ENCODE measurements around the gene SLC17A2. TPM values are rescaled to one million over a fixed set of nuclear protein-coding genes. Genes with fewer than 3 reads are reported as not detected.

The SLC17A2 gene
- polyA plus RNA-seq, 3 donors: 0.43 to 1.0 (median 0.74) TPM

DNA sequence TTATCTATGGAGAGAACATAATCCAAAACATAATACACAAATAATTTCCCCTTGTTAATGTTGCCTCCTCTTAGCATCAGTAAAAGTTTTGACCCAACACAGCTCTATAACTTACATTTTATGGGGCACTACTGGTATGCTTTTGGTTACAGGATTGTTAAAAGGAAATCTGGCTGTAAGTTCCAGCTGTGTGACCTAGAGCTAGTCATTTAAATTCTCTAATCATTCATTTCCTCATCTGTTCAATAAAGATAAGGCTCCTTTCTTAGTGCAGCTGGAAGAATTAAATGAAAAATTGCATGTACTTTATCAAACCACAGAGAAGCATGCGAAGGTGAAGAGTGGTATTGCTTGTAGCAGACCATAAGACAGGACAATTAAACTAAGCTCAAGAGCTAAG lies 4.6 kb downstream of the SLC17A2 start:
- DNase-seq: no peak

DNA sequence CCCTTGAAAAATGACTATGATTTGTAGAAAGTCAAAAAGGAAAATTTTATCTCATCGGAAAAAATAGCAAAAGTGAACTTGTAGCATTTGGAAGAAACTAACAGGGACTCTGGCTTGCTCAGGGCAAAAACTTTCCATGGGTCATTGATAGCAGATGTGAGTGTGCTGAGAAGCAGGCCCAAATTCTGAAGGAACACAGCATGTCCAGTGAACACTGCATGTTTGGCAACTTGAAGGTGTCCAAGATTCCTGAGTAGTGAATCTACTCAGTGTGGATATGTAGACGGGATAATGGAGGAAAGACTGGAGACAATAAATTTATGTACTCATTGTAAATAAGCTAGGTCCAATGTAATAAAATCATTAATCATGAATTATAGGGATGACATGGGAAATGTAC lies 8.2 kb downstream of the SLC17A2 start:
- DNase-seq: no peak

DNA sequence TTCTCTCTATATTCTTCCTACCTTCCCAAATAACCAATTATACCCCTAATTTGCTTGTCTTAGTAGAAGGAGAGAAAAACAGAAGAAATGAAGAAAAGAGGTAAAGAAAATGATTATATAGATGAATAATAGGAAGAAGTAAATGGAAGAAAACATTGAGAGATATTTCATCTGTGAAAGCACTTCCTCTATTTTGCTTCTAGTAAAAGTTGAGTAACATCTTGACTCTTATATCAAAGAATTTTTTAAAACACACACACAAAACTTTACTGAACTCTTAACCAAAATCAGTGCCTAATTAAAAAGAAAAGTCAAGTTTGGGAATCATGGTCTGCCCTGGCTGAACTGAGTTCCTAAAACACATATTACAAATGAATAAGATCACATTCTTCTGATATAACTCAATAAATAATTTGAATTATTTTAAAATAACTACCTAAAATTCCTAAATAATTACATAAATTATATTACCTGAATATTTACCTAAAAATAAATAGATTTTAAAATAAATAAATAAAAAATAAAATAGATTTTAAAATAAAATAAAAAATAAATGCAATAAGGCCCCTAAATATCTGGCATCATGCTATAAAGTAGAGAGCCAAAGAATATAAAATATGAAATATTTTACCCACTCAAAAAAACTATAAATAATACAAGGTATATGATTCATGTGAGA lies 8.8 kb downstream of the SLC17A2 start:
- DNase-seq: no peak

DNA sequence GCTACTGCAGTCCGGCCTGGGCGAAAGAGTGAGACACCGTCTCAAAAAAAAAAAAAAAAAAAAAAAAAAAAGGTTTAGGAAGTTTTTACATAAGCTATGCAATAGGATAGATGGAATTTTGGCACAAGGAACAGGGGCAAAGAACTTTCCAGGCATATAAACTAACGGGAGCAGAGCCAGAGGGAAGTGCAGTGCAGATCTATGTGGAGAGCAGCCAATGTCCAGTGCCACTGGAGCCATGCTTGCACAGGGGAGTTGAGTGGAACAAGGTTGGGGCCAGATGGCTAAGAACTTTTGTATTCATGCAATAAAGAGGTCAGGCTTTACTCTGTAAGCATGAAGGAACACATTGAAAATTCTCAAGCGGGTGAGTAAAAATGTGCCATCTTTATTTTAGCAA lies 10.8 kb downstream of the SLC17A2 start:
- no peak for DNase-seq

DNA sequence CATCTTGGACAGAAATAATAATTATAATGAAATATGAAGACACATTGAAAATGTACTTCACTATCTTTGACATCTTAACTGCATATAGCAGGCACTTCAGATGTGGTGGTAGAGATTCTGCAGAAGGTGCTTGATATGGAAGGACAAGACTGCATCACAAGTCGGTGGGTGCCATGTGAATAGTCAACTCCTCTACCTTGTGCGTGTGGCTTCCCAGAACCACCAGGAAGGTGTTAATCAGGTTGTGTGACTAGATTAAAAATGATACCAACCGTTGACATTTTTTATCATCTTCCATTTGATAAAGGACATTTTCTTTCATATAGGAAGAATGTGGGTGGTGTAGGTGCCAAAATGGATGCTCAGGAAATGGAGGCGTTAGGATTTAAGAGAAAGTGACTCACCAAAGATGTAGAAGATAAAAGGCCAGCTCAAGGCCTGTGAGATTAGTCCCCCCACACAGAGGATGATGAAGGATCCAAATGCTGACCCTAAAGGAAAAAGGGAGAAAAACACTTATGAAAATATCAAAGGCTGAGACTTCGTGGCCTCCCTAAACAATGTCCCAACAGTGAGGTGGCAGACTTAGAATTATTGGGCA lies 12.3 kb downstream of the SLC17A2 start:
- DNase-seq: no peak

DNA sequence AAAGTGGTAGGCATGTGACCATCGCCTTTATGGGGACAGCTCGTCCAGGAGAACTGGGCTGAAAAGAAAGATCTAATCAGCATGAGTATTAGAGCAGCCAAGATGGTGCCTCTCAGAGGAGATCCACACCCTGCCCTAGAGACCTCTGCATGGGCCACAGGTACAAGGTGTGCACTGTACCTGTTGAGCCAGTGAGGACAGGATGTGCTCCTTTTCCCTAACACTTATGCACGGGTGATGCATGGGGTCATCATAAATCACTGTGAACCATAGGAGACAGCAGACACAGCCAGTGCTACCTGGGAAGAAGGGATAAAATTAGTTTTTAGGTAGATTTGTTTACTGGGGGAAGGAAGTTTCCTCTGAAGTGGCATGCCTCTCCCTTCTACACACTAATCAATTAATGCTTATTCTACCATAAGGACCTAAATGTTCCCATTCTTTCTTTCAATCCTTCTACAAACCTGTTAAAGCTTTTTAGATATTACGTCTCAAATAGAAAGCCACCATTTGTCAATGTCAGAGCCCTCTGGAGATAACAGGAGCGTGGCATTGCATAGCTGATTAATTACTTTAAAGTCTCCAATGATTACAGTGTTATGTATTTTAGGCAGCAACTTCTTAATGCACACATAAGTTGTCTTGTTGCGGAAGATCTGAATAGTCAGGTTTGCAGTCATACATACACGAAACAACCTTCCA lies 13.6 kb downstream of the SLC17A2 start:
- no peak for DNase-seq

DNA sequence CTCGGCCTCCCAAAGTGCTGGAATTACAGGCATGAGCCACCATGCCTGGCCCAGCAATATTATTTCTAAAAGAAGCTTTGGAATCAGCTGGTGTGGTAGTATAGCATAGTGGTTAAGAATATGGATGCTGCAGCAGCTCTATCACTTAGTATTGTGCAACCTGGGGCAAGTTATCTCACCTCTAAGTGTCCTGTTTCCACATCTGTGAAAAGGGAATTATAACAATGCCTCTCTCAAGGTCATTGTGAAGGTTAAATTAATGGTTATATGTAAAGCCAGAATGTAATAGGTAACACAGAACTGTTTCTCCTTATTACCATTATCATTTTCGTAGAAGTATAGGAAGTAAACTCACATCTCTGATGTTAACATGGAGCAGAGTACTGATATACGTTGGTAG lies 14.2 kb downstream of the SLC17A2 start:
- DNase-seq: no peak

DNA sequence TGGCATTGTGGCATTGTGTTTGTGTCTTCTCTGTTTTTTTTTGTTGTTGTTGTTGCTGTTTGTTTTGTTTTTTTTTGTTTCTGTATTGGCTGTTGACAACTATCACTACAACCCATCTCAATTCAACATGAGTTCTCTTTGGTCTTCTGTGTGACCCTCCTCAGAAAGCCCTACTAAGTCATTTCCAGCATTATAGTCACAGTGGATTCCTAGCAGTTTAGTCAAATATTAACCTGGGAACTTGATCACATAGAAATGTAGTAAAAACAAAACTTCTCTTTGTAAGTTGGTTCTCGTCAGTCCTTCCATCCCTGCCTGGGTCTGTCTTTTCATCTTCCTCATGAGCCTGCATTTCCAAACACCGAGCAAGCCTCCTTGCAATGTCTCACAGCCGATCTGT lies 16.8 kb downstream of the SLC17A2 start:
- DNase-seq: no peak

DNA sequence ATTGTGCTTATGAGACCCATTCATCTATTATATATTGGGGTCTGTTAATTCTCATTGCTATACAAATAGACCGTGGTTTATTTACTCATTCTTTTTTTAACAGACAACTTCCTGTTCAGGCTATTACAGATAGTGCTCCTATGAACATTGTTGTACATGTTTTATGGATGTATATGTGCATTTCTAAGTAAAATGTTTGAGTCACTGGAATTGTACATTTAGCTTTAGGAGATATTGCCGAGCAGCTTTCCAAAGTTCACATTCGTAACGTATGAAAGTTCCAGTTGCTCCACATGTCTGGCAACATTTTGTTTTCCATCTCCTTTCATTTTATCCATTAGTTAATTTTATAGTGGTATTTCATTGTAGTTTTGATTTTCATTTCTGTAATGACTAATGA lies 19.1 kb downstream of the SLC17A2 start:
- no peak for DNase-seq

DNA sequence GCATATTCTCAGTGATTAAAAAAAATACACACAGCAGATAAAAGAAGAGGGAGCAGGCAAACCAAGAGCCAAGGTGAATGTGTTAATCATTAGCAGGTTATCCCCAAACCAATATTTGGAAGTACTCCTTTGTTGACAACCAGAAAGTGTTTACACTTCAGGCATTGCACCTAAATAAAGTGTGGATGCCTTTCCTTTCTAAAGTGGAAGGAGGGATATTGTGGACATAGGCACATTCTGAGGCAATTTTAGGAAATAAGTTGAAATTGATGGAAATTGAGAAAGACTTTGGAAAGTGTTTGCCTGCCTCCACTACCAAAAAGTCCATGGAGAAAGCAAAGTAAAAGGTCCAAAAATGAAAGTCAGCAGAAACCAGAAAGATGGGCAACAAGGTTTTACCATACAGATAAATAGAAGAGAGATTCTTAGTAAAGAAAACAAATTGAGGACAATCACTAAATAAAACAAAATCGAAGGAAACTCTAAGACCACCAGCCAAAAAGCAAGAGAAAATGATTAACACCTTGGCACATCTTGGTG lies 22.9 kb downstream of the SLC17A2 start:
- DNase-seq: no peak

DNA sequence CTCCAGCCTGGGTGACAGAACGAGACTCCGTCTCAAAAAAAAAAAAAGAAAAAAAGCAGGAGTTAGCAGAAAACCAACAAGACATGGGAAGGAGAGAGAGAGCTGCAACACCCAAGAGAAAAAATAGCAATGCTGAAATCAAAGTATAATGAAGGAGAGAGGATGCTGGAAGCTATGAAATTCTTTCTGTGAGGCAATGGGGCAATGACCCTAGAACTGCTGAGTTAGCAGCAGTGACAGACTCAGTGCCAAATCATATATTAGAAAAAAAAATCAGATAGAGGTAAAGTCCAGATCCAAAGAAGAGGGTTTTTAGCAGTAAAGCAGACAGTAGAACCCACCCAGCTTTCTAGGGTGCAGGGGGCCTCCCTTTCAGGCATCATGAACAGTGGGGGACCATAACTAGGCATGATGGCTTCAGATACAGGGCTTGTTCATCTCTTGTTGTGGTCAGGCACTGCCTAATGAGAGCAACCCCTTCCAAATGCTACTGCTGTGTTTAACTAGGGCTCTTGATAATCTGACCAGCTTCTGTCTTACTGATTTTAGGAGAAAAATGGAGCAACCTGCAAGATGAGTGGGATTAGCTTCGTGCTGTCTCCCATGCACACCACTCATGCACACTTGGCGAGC lies 26.9 kb downstream of the SLC17A2 start:
- no peak for DNase-seq

DNA sequence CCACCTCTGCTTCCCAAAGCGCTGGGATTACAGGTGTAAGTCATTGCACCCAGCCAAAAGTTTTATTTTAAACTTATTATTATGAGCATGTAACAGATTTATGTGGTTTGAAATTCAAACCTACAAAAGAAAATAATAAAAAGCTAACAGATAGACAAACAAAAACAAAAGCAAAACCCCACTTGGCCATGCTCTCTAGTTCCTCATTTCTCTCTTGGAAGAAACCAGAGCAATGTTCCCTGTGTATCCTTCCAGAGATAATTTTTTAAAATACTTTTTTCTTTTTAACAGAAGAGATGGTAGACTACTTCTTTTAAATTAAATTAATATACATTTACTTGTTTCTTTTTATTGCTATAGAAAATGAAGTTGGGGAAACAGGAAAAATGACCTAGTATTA lies 28.4 kb downstream of the SLC17A2 start:
- no peak for DNase-seq

DNA sequence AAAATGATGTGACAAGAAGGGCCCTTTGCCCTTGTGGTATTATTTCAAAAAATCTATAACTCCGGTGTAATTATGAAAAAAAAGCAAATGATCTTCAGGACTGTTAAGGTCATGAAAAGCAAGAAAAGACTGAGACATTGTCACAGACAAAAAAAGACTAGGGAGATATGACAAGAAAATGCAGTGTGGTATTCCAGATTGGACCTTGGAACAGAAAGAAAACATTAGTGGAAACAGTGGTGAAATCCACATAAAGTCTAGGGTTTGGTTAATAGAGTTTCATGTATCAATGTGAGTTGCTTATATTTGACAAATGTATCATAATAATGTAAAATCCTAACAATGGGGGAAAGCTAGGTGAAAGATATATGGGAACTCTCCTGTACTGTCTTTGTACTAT lies 29.6 kb downstream of the SLC17A2 start:
- DNase-seq: no peak

DNA sequence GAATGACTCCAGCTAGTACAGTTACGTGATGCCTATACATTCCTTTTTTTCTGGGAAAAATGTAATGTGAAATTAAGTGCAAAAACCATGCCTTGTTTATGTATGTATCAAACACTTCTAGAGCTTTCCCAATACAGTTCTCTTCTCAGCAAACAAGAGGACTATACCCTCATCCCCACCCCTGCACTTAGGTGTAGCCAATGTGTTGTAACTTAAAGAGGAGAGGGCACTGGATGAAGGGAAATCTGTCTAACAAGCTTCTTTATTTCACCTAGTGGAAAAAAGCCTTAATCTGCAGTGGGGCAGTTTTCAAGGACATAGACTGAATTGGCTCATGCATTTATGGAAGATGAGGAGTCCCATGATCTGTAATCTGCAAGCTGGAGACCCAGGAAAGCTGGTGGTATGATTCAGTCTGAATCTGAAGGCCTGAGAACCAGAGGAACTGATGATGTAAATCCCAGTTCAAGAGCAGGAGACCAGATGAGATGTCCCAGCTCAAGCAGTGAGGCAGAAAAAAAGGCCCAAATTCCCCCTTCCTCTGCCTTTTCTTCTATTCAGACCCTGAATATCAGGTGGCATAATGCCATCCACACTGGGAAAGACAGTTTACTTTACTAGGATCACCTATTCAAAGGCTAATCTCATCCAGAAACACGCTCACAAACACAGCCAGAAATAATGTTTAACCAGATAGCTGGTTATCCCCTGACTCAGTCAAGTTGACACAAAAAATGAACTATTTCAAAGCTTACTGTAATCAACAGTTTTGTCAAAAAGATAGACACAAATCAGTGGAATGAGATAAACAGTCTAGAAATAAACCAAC lies 30.7 kb downstream of the SLC17A2 start:
- DNase-seq: no peak

DNA sequence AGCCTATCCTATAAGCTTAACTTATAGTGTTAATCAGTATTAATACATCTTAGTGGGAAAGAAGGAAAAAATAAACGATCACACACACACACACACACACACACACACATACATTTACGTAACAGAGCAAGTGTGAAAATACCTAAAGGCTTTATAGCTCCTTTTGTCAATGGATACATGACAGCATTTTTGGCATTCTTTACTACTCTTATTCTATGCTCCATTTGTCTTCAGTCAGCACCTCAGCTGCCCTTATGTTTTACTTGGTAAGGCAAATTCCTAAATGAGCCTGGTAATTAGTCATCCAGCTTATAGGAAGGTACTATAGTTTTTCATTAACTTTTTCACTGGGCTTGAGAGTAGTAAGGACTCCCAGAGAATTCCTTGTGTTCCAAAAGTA lies 31.4 kb downstream of the SLC17A2 start:
- peak; percentile 49 for DNase-seq

DNA sequence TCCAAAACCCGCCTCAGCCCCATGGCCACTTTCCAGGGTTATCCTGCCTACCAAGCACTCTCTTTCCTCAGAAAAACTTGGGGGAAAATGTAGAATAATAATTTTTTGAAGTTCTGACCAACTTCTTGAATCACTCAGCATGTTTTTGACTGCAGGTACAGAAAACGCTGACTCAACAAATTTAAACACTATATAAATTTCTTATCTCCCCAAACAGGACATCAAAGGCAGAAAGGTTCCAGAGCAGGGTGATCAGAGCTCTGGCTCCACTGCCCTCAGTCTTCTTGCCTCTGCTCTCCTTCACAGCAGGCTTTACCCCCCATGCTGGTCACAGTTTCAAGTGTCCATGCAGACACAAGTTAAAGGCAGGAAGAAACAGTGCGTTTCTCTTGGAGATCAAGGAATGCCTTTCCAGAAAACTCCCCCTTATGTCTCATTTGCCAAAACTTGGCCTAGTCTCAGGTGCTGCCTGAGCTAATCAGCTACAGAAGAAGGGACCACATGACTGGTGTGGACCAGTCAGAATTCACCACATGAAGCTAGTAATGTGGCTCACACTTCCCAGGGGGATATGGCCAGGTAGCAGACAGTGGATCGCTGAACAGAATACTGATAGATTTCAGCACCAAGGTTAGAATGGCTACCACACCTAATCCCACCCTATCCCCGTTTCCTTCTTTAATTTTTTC lies 32.1 kb downstream of the SLC17A2 start:
- no peak for DNase-seq

DNA sequence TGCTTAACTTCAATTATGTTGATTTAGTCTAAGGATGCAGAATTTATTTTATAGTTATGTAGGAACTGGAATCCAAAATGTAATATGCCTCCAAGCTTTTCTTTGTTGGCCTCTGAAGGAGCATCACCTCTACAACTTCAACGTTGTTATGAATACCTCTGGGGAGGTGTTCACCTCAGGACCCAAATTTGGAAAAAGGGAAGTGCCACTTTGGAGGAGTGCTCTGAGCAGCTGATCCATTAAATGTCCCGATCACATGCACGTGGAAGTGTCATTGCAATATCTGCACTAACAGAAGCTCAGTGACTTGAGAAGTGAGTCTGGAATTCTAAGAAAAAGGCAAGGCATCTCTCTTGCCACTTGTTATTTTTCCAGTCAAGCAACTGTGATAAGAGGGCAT lies 34.2 kb downstream of the SLC17A2 start:
- no peak for DNase-seq

DNA sequence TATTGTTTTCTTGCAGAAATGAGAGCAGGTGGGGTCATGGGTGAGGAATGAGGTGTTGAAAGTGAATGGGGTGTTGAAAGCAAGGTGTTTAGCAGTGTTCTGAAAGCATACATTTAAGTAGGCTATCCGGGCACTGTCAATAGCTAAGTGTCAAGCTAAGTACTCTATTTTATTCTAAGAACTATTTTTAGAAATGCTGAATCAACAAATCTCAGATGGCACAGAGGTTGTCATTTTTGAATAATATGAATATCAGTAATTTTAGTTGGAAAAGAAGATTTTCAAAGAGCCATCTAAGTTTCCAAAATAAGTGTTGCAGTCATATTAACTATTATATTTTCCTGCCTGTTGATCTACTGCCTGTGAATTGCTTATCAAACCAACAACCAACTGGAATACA lies 34.7 kb downstream of the SLC17A2 start:
- no peak for DNase-seq

DNA sequence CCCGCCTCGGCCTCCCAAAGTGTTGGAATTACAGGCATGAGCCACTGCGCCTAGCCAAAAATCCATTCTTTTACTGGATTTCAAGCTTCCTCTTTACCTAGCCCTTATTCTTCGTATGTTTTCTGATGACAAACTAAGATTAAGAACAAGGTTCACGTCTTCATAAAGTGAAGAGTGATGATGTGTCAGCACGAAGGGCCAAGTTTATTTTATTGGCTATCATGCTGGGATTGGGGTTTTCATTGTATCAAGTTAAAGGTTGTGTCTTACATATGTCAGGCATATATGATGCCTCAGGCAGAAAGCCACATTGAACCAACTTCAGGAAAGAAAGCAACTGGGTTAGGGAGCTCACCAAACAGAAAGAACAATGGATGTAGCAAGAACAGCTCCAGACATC lies 36.7 kb downstream of the SLC17A2 start:
- no peak for DNase-seq

DNA sequence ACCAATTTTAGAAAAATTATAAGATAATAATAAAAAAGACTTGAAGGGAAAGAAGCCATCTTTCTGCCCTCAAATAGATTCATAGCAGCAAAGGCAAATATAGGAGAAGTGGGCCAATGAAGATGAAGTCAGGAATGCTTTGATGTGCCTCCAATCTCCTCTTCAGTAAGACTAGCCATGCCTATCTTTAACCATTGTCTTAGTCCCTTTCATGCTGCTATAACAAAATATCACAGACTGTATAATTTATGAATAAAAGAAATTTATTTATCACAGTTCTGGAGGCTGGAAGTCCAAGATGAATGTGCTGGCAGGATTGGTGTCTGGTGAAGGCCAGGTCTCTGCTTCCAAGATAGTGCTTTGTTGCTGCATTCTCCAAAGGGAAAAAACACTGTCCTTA lies 37.6 kb downstream of the SLC17A2 start:
- DNase-seq: no peak
